Kidney epithelial cell (primary cell): ENCODE results near the gene ASB2. TPM values are rescaled to one million over a fixed set of nuclear protein-coding genes. Genes with fewer than 3 reads are reported as not detected.

Experiments
- DNase-seq: peaks from one replicate; pipeline ENCODE4 v3.0.0-alpha.2; 2010; ENCODE audit warnings: low read depth
- H3K27me3 ChIP-seq: 2 replicates; pipeline ENCODE4 v1.6.0; 2011; ENCODE audit warnings: low read length; ENCODE audit not compliant: control insufficient read depth, insufficient read depth
- H3K36me3 ChIP-seq: 2 replicates; pipeline ENCODE4 v1.5.1; 2011; ENCODE audit warnings: low read length; ENCODE audit not compliant: control insufficient read depth, insufficient read depth
- H3K4me3 ChIP-seq: 2 replicates; pipeline ENCODE4 v1.5.1; 2011; ENCODE audit warnings: low read depth, mild to moderate bottlenecking, control low read depth, low read length
- total RNA-seq: library from RNA; depleted of rRNA; stranded (reverse); fragments of >200 nt; gene quantifications from 2 replicates; pipeline ENCODE4 v1.2.3, GENCODE V29; 2015
- TF ChIP-seq, protein P1 (sequence below): IDR thresholded peaks from 2 replicates; pipeline ENCODE4 v1.5.1; 2011; ENCODE audit warnings: mild to moderate bottlenecking, moderate library complexity, low read length, control low read depth, inconsistent platforms; ENCODE audit not compliant: insufficient read depth, poor library complexity, severe bottlenecking

Gene ASB2
- total RNA-seq, 1 donor from 2014 or later = 7.4 TPM

DNA sequence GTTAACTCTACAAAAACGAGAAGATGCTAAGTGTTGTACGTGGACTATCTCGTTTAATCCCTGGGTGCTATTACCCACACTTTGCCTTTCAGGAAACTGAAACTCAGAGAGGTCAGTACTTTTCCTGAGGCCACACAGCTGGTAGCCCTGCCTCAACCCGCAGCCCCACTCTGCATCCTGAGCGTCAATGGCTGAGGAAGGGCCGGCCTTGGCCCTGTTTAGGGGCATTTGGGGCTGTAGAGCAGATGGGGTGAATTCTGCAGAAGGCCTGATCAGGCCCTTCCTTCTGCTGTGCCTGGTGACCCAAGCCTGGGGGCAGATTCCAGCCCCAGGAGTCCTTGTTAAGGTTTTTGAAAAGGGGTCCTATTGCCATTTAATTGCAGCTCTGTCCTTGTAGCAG, 17.0 kb upstream of the ASB2 start:
- H3K4me3 ChIP-seq = no peak overlapping the region
- DNase-seq = no peak
- peaks cover 2% of the 10 kb centered on the region for H3K27me3 ChIP-seq
- TF ChIP-seq, protein P1, sequence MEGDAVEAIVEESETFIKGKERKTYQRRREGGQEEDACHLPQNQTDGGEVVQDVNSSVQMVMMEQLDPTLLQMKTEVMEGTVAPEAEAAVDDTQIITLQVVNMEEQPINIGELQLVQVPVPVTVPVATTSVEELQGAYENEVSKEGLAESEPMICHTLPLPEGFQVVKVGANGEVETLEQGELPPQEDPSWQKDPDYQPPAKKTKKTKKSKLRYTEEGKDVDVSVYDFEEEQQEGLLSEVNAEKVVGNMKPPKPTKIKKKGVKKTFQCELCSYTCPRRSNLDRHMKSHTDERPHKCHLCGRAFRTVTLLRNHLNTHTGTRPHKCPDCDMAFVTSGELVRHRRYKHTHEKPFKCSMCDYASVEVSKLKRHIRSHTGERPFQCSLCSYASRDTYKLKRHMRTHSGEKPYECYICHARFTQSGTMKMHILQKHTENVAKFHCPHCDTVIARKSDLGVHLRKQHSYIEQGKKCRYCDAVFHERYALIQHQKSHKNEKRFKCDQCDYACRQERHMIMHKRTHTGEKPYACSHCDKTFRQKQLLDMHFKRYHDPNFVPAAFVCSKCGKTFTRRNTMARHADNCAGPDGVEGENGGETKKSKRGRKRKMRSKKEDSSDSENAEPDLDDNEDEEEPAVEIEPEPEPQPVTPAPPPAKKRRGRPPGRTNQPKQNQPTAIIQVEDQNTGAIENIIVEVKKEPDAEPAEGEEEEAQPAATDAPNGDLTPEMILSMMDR = no peak
- no peaks in the 10 kb centered on the region for H3K36me3 ChIP-seq

DNA sequence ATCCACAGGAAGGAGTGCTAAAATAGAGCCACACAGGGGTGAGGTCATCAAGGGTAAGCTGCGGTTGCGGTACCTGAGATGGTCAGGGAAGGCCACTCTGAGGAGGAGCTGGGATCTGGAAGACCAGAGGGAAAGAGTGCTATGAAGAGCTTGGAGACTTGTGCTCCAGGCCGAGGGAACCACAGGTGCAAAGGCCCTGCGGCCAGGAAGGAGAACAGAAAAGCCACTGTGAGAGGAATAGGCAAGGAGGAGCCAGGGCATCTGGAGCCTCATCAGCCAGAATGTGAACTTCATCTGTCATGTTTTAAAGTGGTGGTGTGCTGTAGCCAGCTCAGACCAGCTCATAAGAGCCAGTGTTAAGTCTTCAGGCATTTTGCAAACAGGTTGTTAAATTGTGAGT, 15.3 kb upstream of the ASB2 start:
- TF ChIP-seq, protein P1 = no peak
- no peak for DNase-seq
- Histone ChIP-seq H3K36me3 (no peaks in the 10 kb centered on the region), H3K27me3 (peaks cover 2% of the 10 kb centered on the region), H3K4me3 (no peak overlapping the region)

DNA sequence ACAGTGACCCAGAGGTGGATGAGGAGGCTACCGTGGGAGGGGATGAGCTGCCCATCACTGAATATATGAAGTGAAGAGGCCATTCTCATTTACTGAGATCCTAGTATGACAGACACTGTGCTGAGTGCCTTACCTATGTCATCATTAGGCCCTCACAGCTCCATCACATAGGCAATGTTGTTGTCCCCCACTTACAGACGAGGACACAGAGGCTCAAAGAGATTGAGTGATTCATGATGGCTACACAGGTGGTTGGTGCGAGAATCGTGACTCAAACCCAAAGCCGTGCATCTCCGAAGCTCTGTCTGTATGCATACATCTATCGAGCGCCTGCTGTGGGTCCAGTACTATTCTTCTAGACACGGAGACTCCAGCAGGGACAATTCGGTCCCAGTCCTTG, 14.8 kb upstream of the ASB2 start:
- Histone ChIP-seq H3K36me3 (no peaks in the 10 kb centered on the region), H3K27me3 (peaks cover 2% of the 10 kb centered on the region), H3K4me3 (no peak overlapping the region)
- DNase-seq = no peak
- TF ChIP-seq, protein P1 = no peak

DNA sequence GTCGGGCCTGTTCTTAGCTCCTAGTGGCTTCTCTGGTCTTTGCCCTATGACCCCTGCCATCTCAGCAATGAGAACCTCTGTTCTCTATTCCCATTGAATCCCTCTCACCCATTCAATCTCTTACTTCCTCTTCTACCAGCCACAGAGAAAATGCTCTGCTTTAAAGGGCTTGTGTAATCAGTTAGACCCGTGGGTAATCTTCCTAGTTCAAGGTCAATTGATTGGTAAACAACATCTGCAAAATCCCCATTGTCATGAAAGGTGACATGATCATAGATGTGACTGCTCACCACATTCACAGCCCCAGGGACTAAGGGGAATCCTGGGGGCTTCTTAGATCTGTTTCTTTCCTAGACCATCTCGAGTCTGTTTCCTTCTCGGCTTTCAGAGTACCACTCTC, 13.6 kb upstream of the ASB2 start:
- DNase-seq = no peak
- Histone ChIP-seq H3K36me3 (no peaks in the 10 kb centered on the region), H3K27me3 (peaks cover 2% of the 10 kb centered on the region), H3K4me3 (no peak overlapping the region)
- TF ChIP-seq, protein P1 = no peak

DNA sequence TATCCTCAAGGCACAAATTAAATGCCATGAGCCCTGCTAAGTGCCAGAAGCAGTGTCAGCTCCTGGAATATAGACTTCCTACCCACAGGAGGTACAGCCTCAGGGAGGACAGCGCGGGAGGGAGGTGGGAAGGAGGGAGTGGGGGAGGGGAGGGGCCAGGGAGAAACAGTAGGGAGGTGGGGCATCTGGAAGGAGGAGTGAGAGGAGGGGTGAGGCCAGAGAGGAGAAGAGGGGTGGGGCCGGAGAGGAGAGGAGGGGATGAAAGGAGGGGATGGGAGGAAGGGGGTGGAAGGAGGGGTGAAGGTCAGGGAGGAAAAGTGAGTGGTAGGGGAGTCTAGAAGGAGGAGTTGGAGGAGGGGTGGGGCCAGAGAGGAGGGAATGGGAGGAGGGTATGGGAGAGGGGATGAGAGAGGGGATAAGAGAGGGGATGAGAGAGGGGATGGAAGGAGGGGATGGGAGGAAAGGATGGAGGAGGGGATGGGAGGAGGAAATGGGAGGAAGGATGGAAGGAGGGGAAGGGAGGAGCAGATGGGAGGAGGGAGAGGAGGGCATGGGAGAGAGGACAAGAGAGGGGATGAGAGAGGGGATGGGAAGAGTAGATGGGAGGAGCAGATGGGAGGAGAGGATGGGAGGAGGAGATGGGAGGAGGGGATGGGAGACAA, 11.6 kb upstream of the ASB2 start:
- H3K4me3 ChIP-seq = no peak overlapping the region
- H3K27me3 ChIP-seq = peaks cover 2% of the 10 kb centered on the region
- TF ChIP-seq, protein P1 = no peak
- no peaks in the 10 kb centered on the region for H3K36me3 ChIP-seq
- DNase-seq = no peak

DNA sequence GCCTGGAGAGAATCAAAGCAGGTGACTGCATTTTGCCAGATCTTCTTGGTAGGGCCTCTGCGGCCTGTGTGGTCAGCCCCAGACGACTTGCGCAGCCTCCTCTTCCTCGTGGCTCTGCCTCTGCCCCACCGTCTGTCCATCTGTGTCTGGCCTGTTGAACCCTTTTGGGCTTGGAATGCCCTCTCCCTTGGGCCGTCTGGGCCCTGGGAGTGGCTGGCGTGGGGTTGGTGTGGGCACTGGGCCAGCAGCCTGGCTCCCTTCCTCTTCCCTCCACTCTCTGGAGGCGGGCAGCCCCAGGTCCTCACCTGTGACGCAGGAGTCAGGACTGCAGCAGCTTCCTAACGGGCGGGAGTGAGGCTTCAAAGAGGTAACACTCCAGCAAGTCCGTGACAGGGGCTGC, 11.0 kb upstream of the ASB2 start:
- TF ChIP-seq, protein P1 = no peak
- no peak overlapping the region for H3K4me3 ChIP-seq
- DNase-seq = no peak

More for the DNA sequence above, 11.0 kb upstream of the ASB2 start:
- no peaks in the 10 kb centered on the region for H3K36me3 ChIP-seq
- H3K27me3 ChIP-seq = peaks cover 2% of the 10 kb centered on the region
